ENCODE results near the gene METAP1D.
"Not testable (repeated sequence)": the region's sequence is repeated elsewhere in the genome, so short reads cannot be mapped to it uniquely, and the experiment has no call there.

METAP1D gene

GRCh38 chr2:172100935-172101820, 101.4 kb downstream of the METAP1D start:
- no peak for DNase-seq (ENCODE audit: extremely low read depth in 1 of 2, low read depth in 1 of 2)

DNA sequence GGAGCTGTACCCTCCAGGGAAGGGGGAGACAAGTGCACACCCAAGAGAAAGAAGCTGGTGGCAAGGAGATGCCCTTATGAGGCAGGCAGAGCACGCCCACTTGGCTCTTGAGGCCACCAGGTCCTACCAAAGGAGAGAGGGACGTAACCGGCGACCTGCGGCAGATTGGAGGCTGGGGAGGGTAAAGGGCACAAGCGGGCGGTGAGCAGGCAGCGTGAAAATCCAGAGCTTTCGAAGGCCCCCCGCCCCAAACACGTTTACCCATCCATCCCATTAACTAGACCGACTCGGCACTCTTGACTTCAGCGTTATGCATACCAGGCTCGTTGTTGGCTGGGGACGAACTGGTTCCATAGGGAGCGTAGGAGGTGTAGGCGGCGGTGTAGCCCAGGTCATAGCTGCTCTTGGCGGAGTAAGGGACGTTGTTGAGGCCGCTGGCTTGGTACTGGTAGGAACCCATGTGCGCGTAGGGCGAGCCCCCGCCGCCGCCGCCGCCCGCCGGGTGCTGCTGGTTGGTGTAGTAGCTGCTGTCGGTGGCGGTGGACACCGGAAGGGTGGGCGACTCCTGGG, 102.2 kb downstream of the METAP1D start:
- DNase-seq (ENCODE audit: extremely low read depth in 1 of 2, low read depth in 1 of 2), result no peak

- DNase-seq (ENCODE audit: extremely low read depth in 1 of 2, low read depth in 1 of 2), result peak in 1 of 2 donors; percentile 47
Observed at GRCh38 chr2:172102391-172103359, 102.9 kb downstream of the METAP1D start, which contains the start of gene DLX2. DLX2 (minus strand) TSS chr2:172102900; CDS start chr2:172102538, 362 bp downstream.

GRCh38 chr2:172103471-172104272, 103.9 kb downstream of the METAP1D start:
- peak in 1 of 2 donors; percentile 54 for DNase-seq (ENCODE audit: extremely low read depth in 1 of 2, low read depth in 1 of 2)

GRCh38 chr2:172105471-172106107, 105.8 kb downstream of the METAP1D start:
- no peak for DNase-seq (ENCODE audit: extremely low read depth in 1 of 2, low read depth in 1 of 2)

GRCh38 chr2:172106108-172106961, 106.6 kb downstream of the METAP1D start:
- DNase-seq (ENCODE audit: extremely low read depth in 1 of 2, low read depth in 1 of 2), result no peak

DNA sequence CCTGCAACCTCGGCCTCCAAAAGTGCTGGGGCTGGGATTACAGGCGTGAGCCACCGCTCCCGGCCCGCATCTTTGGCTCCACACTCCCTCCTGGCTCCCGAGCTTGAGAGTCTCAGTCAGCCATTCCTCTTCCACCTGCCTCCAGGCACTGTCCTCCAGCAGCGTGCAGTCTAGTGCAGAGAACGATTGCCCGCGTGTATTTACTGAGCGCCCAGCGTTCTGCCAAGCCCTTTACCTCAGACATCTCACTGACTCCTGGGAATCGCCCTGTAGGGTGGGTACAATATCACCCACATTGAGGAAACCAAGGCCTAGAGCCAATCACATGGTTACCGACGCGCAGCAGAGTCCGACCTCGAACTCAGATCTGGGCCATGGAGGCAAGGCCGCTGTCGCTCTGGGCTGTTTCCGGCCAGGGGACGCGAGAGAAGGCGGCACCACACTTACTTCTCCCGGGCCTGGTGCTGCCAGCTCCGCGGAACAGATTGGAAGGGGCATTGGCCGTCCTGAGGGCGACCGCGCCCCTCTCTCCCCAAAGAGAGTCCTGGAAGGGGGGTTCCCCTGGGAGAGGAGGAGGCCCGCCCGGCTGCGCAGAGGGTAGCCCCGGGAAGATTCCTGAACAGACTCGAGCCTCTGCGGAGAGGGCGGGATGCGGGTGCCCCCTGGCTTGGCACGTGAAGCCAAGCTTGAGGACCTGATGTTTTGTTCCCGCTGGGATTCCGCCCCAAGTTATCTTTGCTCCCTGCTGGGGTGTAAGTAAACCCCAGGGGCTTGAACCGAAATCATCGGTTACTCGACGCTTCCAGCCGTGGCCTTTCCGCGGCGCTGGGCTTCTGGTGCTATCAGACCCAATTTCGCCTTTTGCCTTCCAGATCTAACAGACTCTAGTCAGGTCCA, 108.2 kb downstream of the METAP1D start:
- DNase-seq (ENCODE audit: extremely low read depth in 1 of 2, low read depth in 1 of 2), result no peak

DNA sequence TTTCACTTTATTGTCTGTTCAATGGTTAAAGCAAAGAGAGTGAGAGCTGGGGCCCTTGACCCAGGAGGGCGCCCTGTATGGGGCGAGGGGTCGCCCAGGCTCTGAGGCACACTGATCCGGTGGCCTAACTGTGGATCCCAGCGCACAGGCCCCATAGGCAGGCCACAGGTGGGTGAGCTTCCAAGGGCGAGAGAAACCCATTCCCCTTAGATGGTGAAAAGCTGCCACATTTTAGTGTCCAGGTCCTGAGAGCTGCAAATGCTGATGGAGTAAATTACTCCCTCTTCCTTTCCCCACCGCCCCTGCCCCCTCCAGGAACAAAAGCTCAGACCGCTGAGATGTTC, 108.8 kb downstream of the METAP1D start:
- DNase-seq (ENCODE audit: extremely low read depth in 1 of 2, low read depth in 1 of 2), result no peak

GRCh38 chr2:172109256-172109987, 109.7 kb downstream of the METAP1D start:
- DNase-seq (ENCODE audit: extremely low read depth in 1 of 2, low read depth in 1 of 2), result no peak

DNA sequence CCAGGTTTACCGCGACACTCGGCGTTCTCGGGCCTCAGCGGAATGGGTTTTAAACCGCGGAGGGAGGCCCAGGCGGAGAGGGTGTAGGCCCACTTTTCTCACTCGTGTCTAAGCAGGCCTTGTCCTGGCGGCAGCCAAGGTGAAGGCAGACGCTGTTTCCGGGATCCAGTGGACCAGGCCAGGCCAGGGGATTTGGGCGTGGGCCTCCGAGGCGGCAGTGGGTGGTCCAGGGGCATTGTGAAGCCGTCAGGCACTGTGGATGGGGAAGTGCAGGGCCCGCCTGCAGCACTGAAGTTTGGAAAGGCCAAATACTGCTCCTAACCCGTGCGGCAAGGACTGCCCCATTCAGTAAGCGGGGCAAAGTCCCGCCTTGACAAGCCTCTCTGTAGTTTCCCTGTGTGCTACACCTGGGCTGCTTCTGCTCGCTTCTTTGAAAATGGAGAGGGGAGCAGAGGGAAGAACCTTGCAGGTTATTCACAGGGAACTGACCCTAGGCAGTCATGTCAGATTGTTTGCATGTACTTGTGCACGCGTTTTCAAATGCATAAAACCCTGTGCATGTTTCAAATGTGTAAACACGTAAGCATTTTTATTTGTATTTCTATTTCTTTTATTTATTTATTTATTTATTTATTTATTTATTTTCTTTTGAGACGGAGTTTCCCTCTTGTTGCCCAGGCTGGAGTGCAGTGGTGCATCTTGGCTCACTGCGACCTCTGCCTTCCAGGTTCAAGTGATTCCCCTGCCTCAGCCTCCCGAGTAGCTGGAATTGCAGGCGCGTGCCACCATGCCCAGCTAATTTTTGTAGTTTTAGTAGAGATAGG, 110.4 kb downstream of the METAP1D start:
- DNase-seq (ENCODE audit: extremely low read depth in 1 of 2, low read depth in 1 of 2), result no peak

DNA sequence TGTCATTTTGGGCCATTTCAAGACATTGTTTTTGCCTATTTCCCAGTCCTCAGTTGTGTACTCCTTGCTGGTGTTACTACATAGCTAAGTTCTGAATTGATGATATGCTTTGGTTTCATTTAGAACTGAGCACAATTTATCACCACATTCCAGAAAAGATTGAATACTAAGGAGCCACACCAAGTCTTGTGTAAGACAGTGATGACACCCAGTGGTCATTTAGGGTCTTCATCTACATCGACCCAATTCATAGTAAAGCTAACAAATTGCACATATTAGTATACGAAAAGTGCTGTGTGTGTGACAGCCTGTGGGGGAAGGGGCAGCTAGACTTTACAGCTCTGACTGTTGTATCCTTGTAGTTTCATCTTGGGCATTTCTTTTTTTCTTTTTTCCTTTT, 113.9 kb downstream of the METAP1D start:
- no peak for DNase-seq (ENCODE audit: extremely low read depth in 1 of 2, low read depth in 1 of 2)

- DNase-seq (ENCODE audit: extremely low read depth in 1 of 2, low read depth in 1 of 2), result not testable (repeated sequence)
Observed at GRCh38 chr2:172114176-172114575, 114.4 kb downstream of the METAP1D start.

GRCh38 chr2:172114579-172114978, 114.8 kb downstream of the METAP1D start:
- DNase-seq (ENCODE audit: extremely low read depth in 1 of 2, low read depth in 1 of 2), result no peak

- no peak for DNase-seq (ENCODE audit: extremely low read depth in 1 of 2, low read depth in 1 of 2)
Observed at GRCh38 chr2:172116107-172116506, 116.4 kb downstream of the METAP1D start.

- DNase-seq (ENCODE audit: extremely low read depth in 1 of 2, low read depth in 1 of 2), result no peak
Observed at GRCh38 chr2:172119089-172119488, 119.3 kb downstream of the METAP1D start.

DNA sequence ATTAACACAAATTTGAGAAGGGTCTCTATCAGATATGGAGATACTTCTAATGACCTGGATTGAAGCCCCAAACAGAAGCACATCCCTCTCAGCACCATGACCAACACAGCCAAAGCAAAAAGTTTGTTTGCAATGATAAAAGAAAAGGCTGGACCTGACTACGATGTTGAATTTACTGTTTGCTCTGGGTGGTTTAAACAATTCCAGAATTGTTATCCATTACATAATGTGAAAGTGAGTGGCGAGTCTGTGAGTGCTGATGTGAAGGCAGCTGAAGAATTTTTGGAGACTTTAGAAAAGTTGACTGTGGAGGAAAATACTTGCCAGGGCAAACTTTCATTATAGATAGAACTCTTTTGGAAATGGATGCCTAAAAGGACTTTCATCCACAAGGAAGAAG, 120.4 kb downstream of the METAP1D start:
- DNase-seq (ENCODE audit: extremely low read depth in 1 of 2, low read depth in 1 of 2), result no peak

Measured in activated CD8-positive, alpha-beta memory T cell treated with anti-CD3 and anti-CD28 coated beads for 1 hour (primary cell).